Lower leg skin (tissue), 4 donors: ENCODE data around the gene TMPRSS3. TPM values are rescaled to one million over a fixed set of nuclear protein-coding genes. Genes with fewer than 3 reads are reported as not detected.

Experiments used
- DNase-seq, 2 donors: peaks; one replicate each; pipeline ENCODE4 v3.0.0-alpha.2; 2019; ENCODE audit warnings: low spot score in 2 of 2
- H3K4me3 ChIP-seq: fragments of 200-600 bp; sonication (generic); 2 replicates; pipeline ENCODE4 v1.5.1; 2017; ENCODE audit warnings: mild to moderate bottlenecking, low read depth; ENCODE audit not compliant: poor library complexity, severe bottlenecking
- CTCF ChIP-seq, 3 donors: fragments of 450-650 bp; IDR thresholded peaks; one replicate each; pipeline ENCODE4 v1.5.1; 2016; ENCODE audit warnings: antibody characterized with exemption in 3 of 3, mild to moderate bottlenecking in 3 of 3, moderate library complexity in 2 of 3
- POLR2A ChIP-seq, 2 donors: fragments of 450-650 bp; IDR thresholded peaks; one replicate each; pipeline ENCODE4 v1.6.1; 2016 to 2017; ENCODE audit warnings: antibody characterized with exemption in 2 of 2, mild to moderate bottlenecking in 1 of 2, moderate library complexity in 1 of 2
- WGBS, 2 donors: methylation state at CpG; one replicate each; pipeline ENCODE4 v1.1.5; 2018; 5-methylcytosine and 5-hydroxymethylcytosine counted together
- intact Hi-C: fragments of 100-400 bp; cut with DNase I; formaldehyde crosslinking; loops from one replicate; pipeline ENCODE4 v1.15.0; 2023; ENCODE audit warnings: low total_unique reads
- total RNA-seq, 4 donors: library from RNA; depleted of rRNA; stranded (reverse); fragments of >200 nt; gene quantifications; one replicate each; pipeline ENCODE4 v1.1.0, GENCODE V29; 2016

The TMPRSS3 gene
- total RNA-seq: under 1 TPM; 0.19 to 0.78 (median 0.36) TPM

- DNase-seq: no peak
- 49 to 56% methylated on average over 17 of the region's 17 CpGs for WGBS, 2 donors
- intact Hi-C loops: no loop called here
- TF ChIP-seq CTCF (IDR thresholded peaks at IDR 0.05) (no peak), POLR2A (IDR thresholded peaks at IDR 0.05) (no peak)
- no peak within 1 kb of the TSS for H3K4me3 ChIP-seq
Measured at GRCh38 chr21:42395905-42396651, at the start of gene TMPRSS3. Gene TMPRSS3, minus strand, starts transcription at chr21:42396052. Its CDS starts 635 bp downstream, at chr21:42395417.

DNA sequence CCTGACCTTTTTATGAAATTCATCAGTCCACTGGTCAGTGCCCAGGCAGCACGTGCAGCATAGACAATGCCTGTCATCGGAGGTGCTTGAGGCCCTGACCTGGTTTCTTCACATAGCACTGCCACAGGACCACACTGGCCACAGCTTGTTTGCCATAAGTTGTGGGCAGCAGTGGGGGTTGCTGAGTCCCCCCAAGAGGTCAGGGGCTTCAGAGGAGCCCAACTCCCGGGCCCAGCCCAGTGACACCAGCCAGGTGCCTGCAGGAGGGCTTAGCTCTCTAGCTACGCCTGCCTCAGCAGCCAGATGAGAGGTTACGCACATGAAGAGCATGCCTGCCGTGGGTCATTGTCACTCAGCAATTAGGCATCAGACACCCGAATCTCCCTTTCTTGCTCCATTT is 49.5 kb upstream of the TMPRSS3 start:
- no peak for TF ChIP-seq CTCF (IDR thresholded peaks at IDR 0.05)
- no peak for TF ChIP-seq POLR2A (IDR thresholded peaks at IDR 0.05)
- H3K4me3 ChIP-seq: no peak overlapping the region
- no peak for DNase-seq
- WGBS, 2 donors: 84 to 95% methylated on average over 7 of the region's 7 CpGs
- intact Hi-C loops: loop anchor here (10.0 kb wide), 1 partner anchor 131 kb away; the partner anchor contains the start of gene TFF3

DNA sequence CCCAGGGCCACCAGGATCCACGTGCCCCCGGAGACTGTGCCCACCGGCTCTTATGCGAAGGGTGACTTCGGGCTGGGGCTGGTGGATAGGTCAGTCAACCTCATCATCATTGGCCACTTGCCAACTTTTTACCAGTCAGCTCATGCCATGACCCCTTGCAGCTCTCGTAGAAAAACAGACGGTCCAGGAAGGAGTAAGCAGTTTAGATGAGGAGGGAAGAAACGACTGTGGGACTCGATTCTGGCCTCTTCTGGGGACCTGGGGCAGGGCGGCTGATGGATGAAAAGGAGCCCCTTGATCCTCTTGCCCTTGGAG is 48.9 kb upstream of the TMPRSS3 start:
- WGBS, 2 donors: 77 to 89% methylated on average over 10 of the region's 10 CpGs
- TF ChIP-seq CTCF (IDR thresholded peaks at IDR 0.05) (no peak), POLR2A (IDR thresholded peaks at IDR 0.05) (no peak)
- no peak for DNase-seq
- H3K4me3 ChIP-seq: no peak overlapping the region
- intact Hi-C loops: loop anchor here (10.0 kb wide), 1 partner anchor 130 kb away; the partner anchor contains the start of gene TFF3

DNA sequence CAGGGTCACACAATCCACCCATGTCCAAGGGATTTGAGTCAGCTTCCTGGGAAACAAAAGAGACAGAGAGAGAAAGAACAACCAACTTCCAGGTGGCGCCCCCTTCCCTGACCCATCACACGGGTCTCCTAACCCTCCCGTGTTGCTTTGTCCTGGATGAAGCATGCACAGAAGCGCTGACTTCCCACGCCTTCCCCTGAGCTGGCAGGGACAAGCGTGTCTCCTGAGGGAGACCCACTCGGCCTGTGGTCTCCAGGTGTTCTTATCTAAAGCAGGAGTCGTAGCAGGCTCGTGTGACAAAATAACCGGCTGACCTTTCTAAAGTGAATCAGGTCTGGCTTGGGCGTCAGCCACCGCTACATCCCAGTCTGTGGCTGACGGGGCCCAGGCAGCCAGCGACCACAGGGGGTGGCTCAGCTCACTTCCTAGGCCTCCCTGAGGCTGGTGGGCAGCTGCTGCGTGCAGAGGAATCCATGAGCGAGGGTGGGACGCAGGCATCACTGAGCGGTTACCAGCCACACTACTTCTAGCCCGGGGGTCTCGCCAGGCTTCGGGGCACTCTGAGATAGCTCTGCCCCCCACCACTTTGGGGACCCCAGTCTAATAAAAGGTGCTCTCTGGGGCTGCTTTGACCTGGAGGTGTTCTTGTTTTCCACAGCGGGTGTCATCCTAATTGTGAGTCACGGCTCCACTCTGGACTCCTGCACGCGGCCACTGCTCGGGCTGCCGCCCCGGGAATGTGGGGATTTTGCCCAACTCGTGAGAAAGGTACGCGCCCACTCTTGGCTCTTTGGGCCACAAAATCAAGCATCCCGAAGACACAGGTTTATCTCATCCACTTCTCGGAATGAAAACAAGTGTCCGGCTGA is 48.3 kb upstream of the TMPRSS3 start:
- H3K4me3 ChIP-seq: no peak overlapping the region
- WGBS, 2 donors: 84 to 85% methylated on average over 34 of the region's 34 CpGs
- intact Hi-C loops: loop anchor here (10.0 kb wide), 1 partner anchor 129 kb away; the partner anchor contains the start of gene TFF3
- no peak for TF ChIP-seq CTCF (IDR thresholded peaks at IDR 0.05)
- DNase-seq: no peak

DNA sequence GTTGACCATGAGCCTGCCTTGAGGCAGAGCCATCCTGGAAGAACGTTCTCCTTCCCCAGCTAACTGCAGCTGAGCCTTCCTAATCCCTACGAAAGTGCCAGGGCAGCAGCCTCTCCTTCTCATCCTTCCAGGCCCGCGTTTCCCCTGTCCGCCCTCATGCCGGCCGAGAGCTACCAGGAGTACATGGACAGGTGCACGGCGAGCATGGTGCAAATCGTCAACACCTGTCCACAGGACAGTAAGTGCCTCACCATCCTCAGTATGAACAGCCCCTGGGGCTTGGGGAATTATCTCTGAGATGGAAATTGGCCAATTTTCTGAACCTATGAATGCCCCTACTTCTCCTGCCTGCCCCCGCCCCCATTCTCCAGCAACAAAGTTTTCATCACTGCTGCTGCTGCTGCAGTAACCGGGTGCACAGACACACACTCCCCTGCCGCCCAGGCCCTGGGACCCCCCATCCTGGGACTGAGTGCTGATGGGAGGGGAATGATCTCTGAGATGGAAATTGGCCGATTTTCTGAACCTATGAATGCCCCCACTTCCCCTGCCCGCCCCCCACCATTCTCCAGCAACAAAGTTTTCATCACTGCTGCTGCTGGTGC is 47.4 kb upstream of the TMPRSS3 start:
- H3K4me3 ChIP-seq: no peak overlapping the region
- intact Hi-C loops: loop anchor here (10.0 kb wide), 1 partner anchor 128 kb away; the partner anchor contains the start of gene TFF3
- WGBS, 2 donors: 81 to 90% methylated on average over 15 of the region's 15 CpGs
- TF ChIP-seq CTCF (IDR thresholded peaks at IDR 0.05) (no peak), POLR2A (IDR thresholded peaks at IDR 0.05) (no peak)
- no peak for DNase-seq
